Measurements from ENCODE around the gene XIAP.
A peak's percentile ranks its signal among the peaks of the same experiment; 100 is the strongest.
"Not testable (repeated sequence)": the region's sequence is repeated elsewhere in the genome, so short reads cannot be mapped to it uniquely, and the experiment has no call there.

The XIAP gene

GRCh38 chrX:123876844-123877243 lies 17.0 kb downstream of the XIAP start:
- no peak for DNase-seq

GRCh38 chrX:123878252-123878721 lies 18.4 kb downstream of the XIAP start:
- no peak for DNase-seq

- no peak for DNase-seq
Measured at GRCh38 chrX:123881330-123881729, 21.5 kb downstream of the XIAP start.

GRCh38 chrX:123882391-123882790 lies 22.5 kb downstream of the XIAP start:
- no peak for DNase-seq

GRCh38 chrX:123884809-123885408 lies 25.1 kb downstream of the XIAP start:
- DNase-seq, result no peak

- no peak for DNase-seq
Measured at GRCh38 chrX:123899701-123900100, 39.8 kb downstream of the XIAP start.

DNA sequence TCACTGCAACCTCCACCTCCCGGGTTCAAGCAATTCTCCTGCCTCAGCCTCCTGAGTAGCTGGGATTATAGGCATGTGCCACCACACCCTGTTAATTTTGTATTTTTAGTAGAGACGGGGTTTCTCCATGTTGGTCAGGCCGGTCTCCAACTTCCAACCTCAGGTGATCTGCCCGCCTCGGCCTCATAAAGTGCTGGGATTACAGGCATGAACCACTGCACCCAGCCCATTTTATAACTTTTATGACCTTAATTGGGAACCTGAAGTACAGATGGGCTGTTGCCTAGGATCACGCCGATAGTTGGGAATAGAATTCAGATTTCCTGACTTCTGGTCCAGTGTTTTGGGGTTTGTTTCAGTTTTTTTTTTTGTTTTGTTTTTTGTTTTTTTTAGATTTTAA lies 43.4 kb downstream of the XIAP start:
- not testable (repeated sequence) for DNase-seq

GRCh38 chrX:123905332-123905731 lies 45.5 kb downstream of the XIAP start:
- no peak for DNase-seq

DNA sequence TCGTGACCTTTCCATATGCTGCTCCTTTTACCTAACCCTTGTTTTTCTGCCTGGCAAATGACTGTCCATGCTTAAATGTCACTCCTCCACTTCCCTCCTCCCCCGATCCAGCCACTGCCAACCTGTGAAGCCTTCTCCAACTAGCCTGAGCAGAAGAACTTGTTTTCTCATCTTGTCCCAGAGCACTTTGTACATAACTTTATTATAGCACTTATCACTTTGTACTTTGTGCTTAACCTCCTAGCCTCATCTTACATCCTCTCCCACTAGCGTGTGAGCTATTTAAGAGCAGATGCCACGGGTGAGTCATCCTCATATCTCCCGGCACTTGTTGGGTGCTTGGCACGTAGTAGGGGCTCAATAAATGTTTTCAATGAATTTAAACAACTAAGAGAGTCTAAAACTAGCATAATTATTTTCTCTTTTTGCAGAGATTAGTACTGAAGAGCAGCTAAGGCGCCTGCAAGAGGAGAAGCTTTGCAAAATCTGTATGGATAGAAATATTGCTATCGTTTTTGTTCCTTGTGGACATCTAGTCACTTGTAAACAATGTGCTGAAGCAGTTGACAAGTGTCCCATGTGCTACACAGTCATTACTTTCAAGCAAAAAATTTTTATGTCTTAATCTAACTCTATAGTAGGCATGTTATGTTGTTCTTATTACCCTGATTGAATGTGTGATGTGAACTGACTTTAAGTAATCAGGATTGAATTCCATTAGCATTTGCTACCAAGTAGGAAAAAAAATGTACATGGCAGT lies 46.9 kb downstream of the XIAP start:
- DNase-seq, result no peak

DNA sequence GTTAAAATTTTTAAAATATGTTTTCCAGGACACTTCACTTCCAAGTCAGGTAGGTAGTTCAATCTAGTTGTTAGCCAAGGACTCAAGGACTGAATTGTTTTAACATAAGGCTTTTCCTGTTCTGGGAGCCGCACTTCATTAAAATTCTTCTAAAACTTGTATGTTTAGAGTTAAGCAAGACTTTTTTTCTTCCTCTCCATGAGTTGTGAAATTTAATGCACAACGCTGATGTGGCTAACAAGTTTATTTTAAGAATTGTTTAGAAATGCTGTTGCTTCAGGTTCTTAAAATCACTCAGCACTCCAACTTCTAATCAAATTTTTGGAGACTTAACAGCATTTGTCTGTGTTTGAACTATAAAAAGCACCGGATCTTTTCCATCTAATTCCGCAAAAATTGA lies 49.7 kb downstream of the XIAP start:
- no peak for DNase-seq

- DNase-seq, result no peak
Measured at GRCh38 chrX:123917069-123917468, 57.2 kb downstream of the XIAP start.

- no peak for DNase-seq
Measured at GRCh38 chrX:123918106-123918721, 58.4 kb downstream of the XIAP start.

GRCh38 chrX:123920105-123920785 lies 60.4 kb downstream of the XIAP start:
- DNase-seq, result no peak

GRCh38 chrX:123923211-123923610 lies 63.4 kb downstream of the XIAP start:
- DNase-seq, result no peak

DNA sequence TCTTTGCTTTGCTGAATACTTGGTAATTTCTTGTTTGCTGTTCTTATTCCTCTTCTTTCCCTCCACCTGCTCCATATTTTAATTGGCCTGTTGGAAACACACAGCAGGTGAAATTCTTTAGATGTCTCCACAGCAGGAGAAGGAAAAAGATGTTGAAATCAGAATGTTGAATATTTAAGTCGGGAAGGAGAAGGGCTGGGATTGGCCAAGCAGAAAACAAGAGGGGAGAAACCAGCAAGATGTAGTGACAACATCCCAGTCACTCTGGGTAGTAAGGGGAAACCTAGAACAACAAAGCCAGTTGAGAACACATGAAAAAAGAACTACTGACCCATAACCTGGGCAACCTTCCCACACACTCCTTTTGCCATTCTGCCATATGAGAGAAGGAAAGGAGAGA lies 64.3 kb downstream of the XIAP start:
- no peak for DNase-seq

DNA sequence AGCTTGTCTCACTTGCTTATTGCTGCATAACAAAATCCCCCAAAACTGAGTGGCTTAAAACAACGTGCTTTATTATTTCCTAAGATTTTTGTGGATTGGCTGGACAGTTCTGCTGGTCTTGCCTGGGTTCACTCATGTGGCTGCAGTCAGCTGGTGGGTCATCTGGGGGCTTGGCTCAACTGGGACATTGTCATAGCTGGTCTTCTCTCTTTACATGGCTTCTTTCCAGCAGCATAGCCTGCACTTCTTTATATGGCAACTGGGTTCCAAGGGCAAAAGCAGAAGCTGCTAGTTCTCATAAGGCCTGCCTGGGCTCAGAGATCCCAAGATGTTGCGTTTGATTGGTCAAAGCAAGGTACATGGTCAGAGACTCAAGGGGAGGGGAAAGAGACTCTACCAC lies 68.0 kb downstream of the XIAP start:
- no peak for DNase-seq

DNA sequence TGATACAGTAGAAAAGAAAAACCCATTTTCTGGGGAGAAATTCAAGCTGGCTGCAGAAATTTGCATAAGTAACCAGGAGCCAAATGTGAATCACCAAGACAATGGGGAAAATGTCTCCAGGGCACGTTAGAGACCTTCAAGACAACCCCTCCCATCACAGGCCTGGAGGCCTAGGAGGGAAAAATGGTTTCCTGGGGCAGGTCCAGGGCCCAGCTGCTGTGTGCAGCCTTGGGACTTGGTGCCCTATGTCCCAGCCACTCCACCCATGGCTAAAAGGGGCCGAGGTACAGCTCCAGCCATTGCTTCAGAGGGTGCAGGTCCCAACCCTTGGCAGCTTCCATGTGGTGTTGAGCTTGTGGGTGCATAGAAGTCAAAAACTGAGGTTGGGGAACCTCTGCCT lies 72.2 kb downstream of the XIAP start:
- not testable (repeated sequence) for DNase-seq

GRCh38 chrX:123943074-123943473 lies 83.2 kb downstream of the XIAP start:
- DNase-seq, result no peak

DNA sequence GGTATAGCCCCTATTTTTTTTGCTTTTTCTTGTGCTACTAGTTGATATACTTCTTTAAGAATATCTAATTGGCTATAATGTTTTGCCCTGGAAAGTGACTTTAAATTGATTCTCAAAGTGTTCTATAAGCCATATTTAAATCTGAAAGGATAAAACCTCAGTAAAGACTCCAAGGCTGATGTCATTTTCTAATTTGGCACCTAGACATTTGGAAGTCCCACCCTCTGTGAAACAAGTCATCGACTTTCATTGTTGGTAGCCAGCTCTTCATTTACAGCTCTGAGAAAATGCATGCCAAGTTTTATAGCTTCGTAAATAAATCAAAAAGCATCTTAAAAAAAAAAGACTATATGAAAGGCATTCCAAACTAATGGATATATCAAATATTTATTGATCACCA lies 83.6 kb downstream of the XIAP start:
- DNase-seq, result no peak

GRCh38 chrX:123949846-123950245 lies 90.0 kb downstream of the XIAP start:
- DNase-seq, result no peak

DNA sequence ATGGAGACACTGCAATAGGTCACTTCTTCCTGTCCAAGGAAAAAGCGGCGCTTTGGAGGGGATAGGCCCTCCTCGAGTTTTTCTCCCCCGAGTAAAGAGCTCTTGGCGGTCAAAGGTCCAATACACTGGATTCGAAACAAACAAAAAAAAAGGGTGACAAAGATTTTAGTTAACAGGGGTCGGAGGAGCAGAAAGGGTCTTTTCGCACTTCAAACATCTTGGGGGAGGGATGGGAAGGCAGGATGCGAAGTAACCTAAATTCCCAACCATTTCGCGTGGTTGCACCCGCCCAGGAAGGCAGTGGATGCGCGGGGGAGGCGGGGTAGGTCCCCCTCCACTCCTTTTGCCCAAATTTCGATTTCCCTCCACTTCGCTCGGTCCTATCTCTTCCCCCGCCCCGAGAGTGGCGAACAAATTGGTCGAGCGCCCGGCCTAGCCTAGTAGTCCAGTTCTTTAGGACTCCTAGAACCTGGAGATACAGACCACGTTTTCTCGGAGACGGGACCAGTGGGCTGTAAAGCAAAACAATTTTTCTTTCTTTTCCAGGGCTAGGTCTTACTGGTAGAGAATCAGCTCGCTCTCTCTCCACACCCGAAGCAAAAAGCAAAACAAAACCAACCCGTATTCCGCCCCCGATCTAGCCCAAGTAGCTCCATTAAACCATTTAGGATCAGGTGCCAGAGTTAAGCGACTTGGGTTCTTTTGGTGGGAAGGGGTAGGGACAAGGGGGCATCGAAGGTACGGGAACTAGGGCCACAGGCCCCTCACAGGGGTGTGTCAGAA lies 99.6 kb downstream of the XIAP start:
- DNase-seq, result peak; percentile 5 to 13

DNA sequence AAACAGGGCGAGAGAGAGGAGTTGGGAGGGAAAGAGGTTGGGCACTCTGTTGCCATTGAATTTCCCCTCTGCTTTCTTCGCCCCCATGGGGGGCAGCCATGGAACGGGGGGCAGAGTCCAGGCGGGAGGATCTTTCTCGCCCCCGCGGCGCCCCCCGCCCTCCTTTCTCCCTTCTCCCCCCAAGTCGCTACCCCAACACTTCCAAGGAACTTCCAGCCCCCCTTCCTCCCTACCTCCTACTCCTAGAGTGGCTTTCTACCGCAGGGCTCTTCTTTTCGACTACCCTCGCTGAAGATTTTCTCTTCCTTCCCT lies 101.1 kb downstream of the XIAP start:
- DNase-seq, result no peak

Data from activated CD4-positive, alpha-beta T cell treated with anti-CD3 and anti-CD28 coated beads, Interleukin-2, amount 50 U/mL, for 4 hours (primary cell).